Glutamatergic neuron (in vitro differentiated cells): ENCODE data around the gene FRMD4A. TPM values are rescaled to one million over a fixed set of nuclear protein-coding genes. Genes with fewer than 3 reads are reported as not detected.

Experiments used
- DNase-seq: peaks from one replicate; pipeline ENCODE4 v3.0.0; 2022
- H3K27ac Mint-ChIP-seq: one replicate; pipeline ENCODE4 v1.8.0; 2020; ENCODE audit warnings: mild to moderate bottlenecking, mixed read lengths, inconsistent platforms; ENCODE audit not compliant: unreplicated experiment
- H3K27me3 Mint-ChIP-seq: one replicate; pipeline ENCODE4 v1.8.0; 2020; ENCODE audit warnings: mild to moderate bottlenecking, moderate library complexity, mixed read lengths, inconsistent platforms; ENCODE audit not compliant: unreplicated experiment
- H3K36me3 Mint-ChIP-seq: one replicate; pipeline ENCODE4 v1.8.0; 2020; ENCODE audit warnings: mild to moderate bottlenecking, mixed read lengths, inconsistent platforms; ENCODE audit not compliant: unreplicated experiment
- H3K4me1 Mint-ChIP-seq: one replicate; pipeline ENCODE4 v1.8.0; 2020; ENCODE audit warnings: mild to moderate bottlenecking, low read depth, mixed read lengths, inconsistent platforms; ENCODE audit not compliant: unreplicated experiment
- H3K4me3 Mint-ChIP-seq: one replicate; pipeline ENCODE4 v1.8.0; 2020; ENCODE audit warnings: mild to moderate bottlenecking, mixed read lengths, inconsistent platforms; ENCODE audit not compliant: unreplicated experiment
- H3K9me3 Mint-ChIP-seq: one replicate; pipeline ENCODE4 v1.8.0; 2020; ENCODE audit warnings: mild to moderate bottlenecking, moderate library complexity, mixed read lengths, inconsistent platforms; ENCODE audit not compliant: unreplicated experiment
- total RNA-seq: library from RNA; stranded (reverse); fragmentation: NEBNext Ultra II Directional; extraction: Animal tissue kit (Norgen Biotek cat#: 25700); gene quantifications from one replicate; pipeline ENCODE4 v1.2.1, GENCODE V29; 2021; ENCODE audit not compliant: unreplicated experiment
- TF ChIP-seq, protein P1 (sequence below): fragments of 200-600 bp; sonication (generic); IDR thresholded peaks from one replicate; pipeline ENCODE4 v1.5.0; 2021; ENCODE audit not compliant: partially characterized antibody, unreplicated experiment

FRMD4A gene
- total RNA-seq, 1 donor from 2014 or later = 70.6 TPM

DNA sequence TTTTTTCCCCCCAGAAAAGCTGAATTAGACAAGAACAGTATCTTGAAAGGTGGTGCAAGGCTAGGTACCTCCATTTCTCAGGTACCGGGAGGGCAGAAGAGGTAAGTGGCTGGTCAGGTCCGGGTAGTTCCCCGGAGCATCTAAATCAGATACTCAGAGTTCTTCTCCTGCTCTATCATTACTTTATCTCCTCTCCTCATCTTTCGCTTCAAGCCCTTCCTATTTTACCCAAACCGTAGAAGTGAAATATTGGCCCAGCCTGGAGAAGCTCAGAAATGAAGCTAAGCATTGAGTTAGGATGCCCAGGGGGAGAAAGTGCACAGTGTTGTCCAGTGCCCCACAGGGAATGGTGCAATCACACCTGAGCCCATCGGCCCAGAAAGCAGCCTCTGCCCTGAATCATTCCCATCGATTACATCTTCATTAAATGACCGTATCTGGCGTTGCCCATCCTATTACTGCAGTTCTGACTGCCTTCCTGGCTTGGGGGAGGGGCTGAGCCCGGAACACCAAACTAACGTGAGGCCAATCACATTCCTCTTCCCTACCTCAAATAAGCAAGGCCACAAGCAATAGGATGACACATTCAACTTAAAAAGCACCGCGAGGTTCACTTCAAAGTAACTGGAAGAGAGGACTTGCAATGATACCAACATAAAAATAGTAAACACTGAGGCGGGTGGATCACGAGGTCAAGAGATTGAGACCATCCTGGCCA lies 627.5 kb downstream of the FRMD4A start:
- peaks cover 41% of the 10 kb centered on the region for H3K4me1 Mint-ChIP-seq
- peaks cover 9% of the 10 kb centered on the region for H3K27me3 Mint-ChIP-seq
- TF ChIP-seq, protein P1, sequence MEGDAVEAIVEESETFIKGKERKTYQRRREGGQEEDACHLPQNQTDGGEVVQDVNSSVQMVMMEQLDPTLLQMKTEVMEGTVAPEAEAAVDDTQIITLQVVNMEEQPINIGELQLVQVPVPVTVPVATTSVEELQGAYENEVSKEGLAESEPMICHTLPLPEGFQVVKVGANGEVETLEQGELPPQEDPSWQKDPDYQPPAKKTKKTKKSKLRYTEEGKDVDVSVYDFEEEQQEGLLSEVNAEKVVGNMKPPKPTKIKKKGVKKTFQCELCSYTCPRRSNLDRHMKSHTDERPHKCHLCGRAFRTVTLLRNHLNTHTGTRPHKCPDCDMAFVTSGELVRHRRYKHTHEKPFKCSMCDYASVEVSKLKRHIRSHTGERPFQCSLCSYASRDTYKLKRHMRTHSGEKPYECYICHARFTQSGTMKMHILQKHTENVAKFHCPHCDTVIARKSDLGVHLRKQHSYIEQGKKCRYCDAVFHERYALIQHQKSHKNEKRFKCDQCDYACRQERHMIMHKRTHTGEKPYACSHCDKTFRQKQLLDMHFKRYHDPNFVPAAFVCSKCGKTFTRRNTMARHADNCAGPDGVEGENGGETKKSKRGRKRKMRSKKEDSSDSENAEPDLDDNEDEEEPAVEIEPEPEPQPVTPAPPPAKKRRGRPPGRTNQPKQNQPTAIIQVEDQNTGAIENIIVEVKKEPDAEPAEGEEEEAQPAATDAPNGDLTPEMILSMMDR = no peak
- DNase-seq = no peak
- H3K27ac Mint-ChIP-seq = no peak overlapping the region
- H3K36me3 Mint-ChIP-seq = peaks cover 3% of the 10 kb centered on the region
- no peak overlapping the region for H3K4me3 Mint-ChIP-seq
- H3K9me3 Mint-ChIP-seq = peaks cover 11% of the 10 kb centered on the region

GRCh38 chr10:13701157-13701919 lies 629.4 kb downstream of the FRMD4A start:
- H3K4me3 Mint-ChIP-seq = no peak overlapping the region
- peaks cover 24% of the 10 kb centered on the region for H3K4me1 Mint-ChIP-seq
- no peak overlapping the region for H3K27ac Mint-ChIP-seq
- TF ChIP-seq, protein P1 = no peak
- DNase-seq = no peak
- H3K36me3 Mint-ChIP-seq = peaks cover 3% of the 10 kb centered on the region
- peaks cover 6% of the 10 kb centered on the region for H3K27me3 Mint-ChIP-seq
- peaks cover 3% of the 10 kb centered on the region for H3K9me3 Mint-ChIP-seq

- DNase-seq = no peak
- Mint-ChIP-seq H3K27me3 (peaks cover 6% of the 10 kb centered on the region), H3K4me1 (peaks cover 17% of the 10 kb centered on the region), H3K9me3 (peaks cover 3% of the 10 kb centered on the region), H3K27ac (no peak overlapping the region), H3K36me3 (peaks cover 3% of the 10 kb centered on the region), H3K4me3 (no peak overlapping the region)
- TF ChIP-seq, protein P1 = no peak
These were observed 630.1 kb downstream of the FRMD4A start for GRCh38 chr10:13700473-13701144.

GRCh38 chr10:13699216-13699615 lies 631.5 kb downstream of the FRMD4A start:
- DNase-seq = no peak
- H3K4me1 Mint-ChIP-seq = peaks cover 9% of the 10 kb centered on the region
- peaks cover 4% of the 10 kb centered on the region for H3K27me3 Mint-ChIP-seq
- H3K9me3 Mint-ChIP-seq = peaks cover 3% of the 10 kb centered on the region
- H3K36me3 Mint-ChIP-seq = peaks cover 3% of the 10 kb centered on the region
- no peak overlapping the region for H3K27ac Mint-ChIP-seq
- TF ChIP-seq, protein P1 = no peak
- no peak overlapping the region for H3K4me3 Mint-ChIP-seq
